ENCODE data around the gene CRYGC. TPM values are rescaled to one million over a fixed set of nuclear protein-coding genes. Genes with fewer than 3 reads are reported as not detected.
"Not testable (repeated sequence)": the region's sequence is repeated elsewhere in the genome, so short reads cannot be mapped to it uniquely, and the experiment has no call there.

CRYGC gene
- total RNA-seq, 4 donors from 2014 or later: not detected

GRCh38 chr2:208127090-208127489, 2.5 kb downstream of the CRYGC start:
- WGBS, 2 donors: 83 to 84% methylated on average over 4 of the region's 4 CpGs
- Histone ChIP-seq H3K4me1 (peaks cover 0 to 25% (median 6%) of the 10 kb centered on the region in 3 donors), H3K4me3 (no peak overlapping the region), H3K36me3 (no peaks in the 10 kb centered on the region), H3K27me3 (peaks cover 0 to 37% (median 1%) of the 10 kb centered on the region in 4 donors), H3K27ac (no peak overlapping the region), H3K9me3 (no peaks in the 10 kb centered on the region)
- no peak for TF ChIP-seq POLR2A (IDR thresholded peaks at IDR 0.05)
- no peak for TF ChIP-seq CTCF (IDR thresholded peaks at IDR 0.05)
- no peak for DNase-seq
- intact Hi-C loops (cut with DNase I): no loop called here

- intact Hi-C loops (cut with DNase I): no loop called here
- Histone ChIP-seq H3K4me1 (peaks cover 0 to 8% (median 6%) of the 10 kb centered on the region in 3 donors), H3K27me3 (peaks cover 0 to 37% (median 1%) of the 10 kb centered on the region in 4 donors), H3K27ac (no peak overlapping the region), H3K4me3 (no peak overlapping the region), H3K9me3 (no peaks in the 10 kb centered on the region), H3K36me3 (no peaks in the 10 kb centered on the region)
- WGBS, 2 donors: 80 to 83% methylated on average over 4 of the region's 4 CpGs
- DNase-seq: no peak
- TF ChIP-seq POLR2A (IDR thresholded peaks at IDR 0.05): no peak
- no peak for TF ChIP-seq CTCF (IDR thresholded peaks at IDR 0.05)
Observed at GRCh38 chr2:208125251-208125650, 4.4 kb downstream of the CRYGC start.

GRCh38 chr2:208124013-208124715, 5.5 kb downstream of the CRYGC start, which contains the start of gene CRYGD:
TSS of gene CRYGD (minus strand) at chr2:208124524. CDS start at chr2:208124473, 51 bp downstream.
- H3K36me3 ChIP-seq; DNase-seq; H3K4me1 ChIP-seq; H3K27ac ChIP-seq; H3K9me3 ChIP-seq; intact Hi-C loops (cut with DNase I): not testable (repeated sequence)
- 30 to 33% methylated on average over 10 to 14 of the region's 46 CpGs for WGBS, 2 donors
- H3K27me3 ChIP-seq: peaks cover 0 to 37% (median 1%) of the 10 kb centered on the region in 4 donors
- H3K4me3 ChIP-seq: peak within 1 kb of the TSS in 2 of 4 donors; percentile 15 to 47

- WGBS, 2 donors: 86 to 90% methylated on average over 1 of the region's 1 CpG
- Histone ChIP-seq H3K36me3 (no peaks in the 10 kb centered on the region), H3K4me3 (no peak overlapping the region), H3K4me1 (peaks cover 0 to 8% (median 6%) of the 10 kb centered on the region in 3 donors), H3K9me3 (no peaks in the 10 kb centered on the region), H3K27ac (no peak overlapping the region), H3K27me3 (peaks cover 0 to 32% (median 1%) of the 10 kb centered on the region in 4 donors)
- DNase-seq: no peak
- intact Hi-C loops (cut with DNase I): no loop called here
- TF ChIP-seq CTCF (IDR thresholded peaks at IDR 0.05) (no peak), POLR2A (IDR thresholded peaks at IDR 0.05) (no peak)
Observed at GRCh38 chr2:208122248-208122647, 7.4 kb downstream of the CRYGC start.

DNA sequence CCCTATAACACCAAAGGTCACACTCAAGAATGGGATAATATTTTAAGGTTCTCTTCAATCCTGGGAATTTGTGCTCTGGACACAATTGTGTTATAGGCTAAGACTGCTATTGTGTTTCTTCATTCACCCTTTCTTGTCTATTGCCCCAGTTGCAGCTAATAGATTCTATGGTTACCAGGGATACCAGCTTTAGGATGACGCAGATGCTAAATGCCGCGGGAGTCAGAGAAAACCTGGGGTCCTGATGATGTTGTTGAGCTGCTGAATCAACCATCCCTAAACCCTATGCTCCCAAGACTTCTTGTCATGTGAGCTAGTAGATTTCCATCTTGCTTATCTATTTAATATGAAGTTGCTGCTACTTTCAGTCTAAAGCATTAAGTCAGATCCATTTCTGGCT, 10.7 kb downstream of the CRYGC start:
- H3K4me1 ChIP-seq: peaks cover 0 to 1% (median 0%) of the 10 kb centered on the region in 3 donors
- H3K27ac ChIP-seq: no peak overlapping the region
- TF ChIP-seq POLR2A (IDR thresholded peaks at IDR 0.05) (no peak), CTCF (IDR thresholded peaks at IDR 0.05) (no peak)
- no peaks in the 10 kb centered on the region for H3K9me3 ChIP-seq
- no peaks in the 10 kb centered on the region for H3K36me3 ChIP-seq
- no peak for DNase-seq
- H3K4me3 ChIP-seq: no peak overlapping the region
- peaks cover 0 to 12% (median 0%) of the 10 kb centered on the region in 4 donors for H3K27me3 ChIP-seq
- WGBS, 2 donors: 89 to 94% methylated on average over 3 of the region's 3 CpGs
- intact Hi-C loops (cut with DNase I): no loop called here

DNA sequence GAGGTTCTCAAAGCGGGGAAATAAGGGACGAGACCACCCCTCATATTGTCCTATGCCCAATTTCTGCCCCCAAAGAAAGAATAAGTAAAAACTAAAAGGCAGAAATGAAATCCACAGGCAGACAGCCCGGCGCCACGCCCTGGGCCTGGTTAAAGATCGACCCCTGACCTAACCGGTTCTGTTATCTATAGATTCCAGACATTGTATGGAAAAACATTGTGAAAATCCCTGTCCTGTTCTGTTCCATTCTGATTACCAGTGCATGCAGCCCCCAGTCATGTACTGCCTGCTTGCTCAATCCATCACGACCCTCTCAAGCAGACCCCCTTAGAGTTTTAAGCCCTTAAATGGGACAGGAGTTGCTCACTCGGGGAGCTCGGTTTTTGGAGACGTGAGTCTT, 12.2 kb downstream of the CRYGC start:
- intact Hi-C loops (cut with DNase I); H3K4me1 ChIP-seq; H3K4me3 ChIP-seq; H3K9me3 ChIP-seq; H3K36me3 ChIP-seq; H3K27ac ChIP-seq; DNase-seq: not testable (repeated sequence)
- peaks cover 0 to 14% (median 0%) of the 10 kb centered on the region in 4 donors for H3K27me3 ChIP-seq
- WGBS, 2 donors: 86 to 87% methylated on average over 11 of the region's 11 CpGs

All from esophagus squamous epithelium (tissue), 5 donors.